Omental fat pad (tissue), 4 donors: ENCODE results near the gene ERICH6B. TPM values are rescaled to one million over a fixed set of nuclear protein-coding genes. Genes with fewer than 3 reads are reported as not detected.

Experiments
- ATAC-seq: fragments of 150-250 bp; one replicate; pipeline ENCODE4 v1.9.1; 2016; ENCODE audit warnings: mild to moderate bottlenecking, moderate library complexity; ENCODE audit not compliant: low FRiP score
- DNase-seq: peaks from one replicate; pipeline ENCODE4 v3.0.0-alpha.2; 2019; ENCODE audit warnings: low spot score
- CTCF ChIP-seq, 3 donors: fragments of 450-650 bp; IDR thresholded peaks; one replicate each; pipeline ENCODE4 v1.5.1; 2016 to 2017; ENCODE audit warnings: antibody characterized with exemption in 3 of 3, mild to moderate bottlenecking in 3 of 3, moderate library complexity in 2 of 3
- total RNA-seq, 4 donors: library from RNA; depleted of rRNA; stranded (reverse); fragments of >200 nt; gene quantifications; one replicate each; pipeline ENCODE4 v1.1.0, GENCODE V29; 2016

The ERICH6B gene
- total RNA-seq, 4 donors from 2014 or later: not detected

GRCh38 chr13:45607931-45608330 lies 7.6 kb downstream of the ERICH6B start:
- TF ChIP-seq CTCF (IDR thresholded peaks at IDR 0.05): no peak
- DNase-seq: no peak
- no peak for ATAC-seq

- no peak for DNase-seq
- no peak for ATAC-seq
- no peak for TF ChIP-seq CTCF (IDR thresholded peaks at IDR 0.05)
These were observed 10.6 kb downstream of the ERICH6B start for GRCh38 chr13:45604892-45605291.

GRCh38 chr13:45603338-45603737 lies 12.2 kb downstream of the ERICH6B start:
- no peak for TF ChIP-seq CTCF (IDR thresholded peaks at IDR 0.05)
- no peak for ATAC-seq
- DNase-seq: no peak

- DNase-seq: no peak
- ATAC-seq: no peak
- TF ChIP-seq CTCF (IDR thresholded peaks at IDR 0.05): no peak
These were observed 13.1 kb downstream of the ERICH6B start for GRCh38 chr13:45602183-45603170.

- DNase-seq: no peak
- TF ChIP-seq CTCF (IDR thresholded peaks at IDR 0.05): no peak
- ATAC-seq: no peak
These were observed 13.9 kb downstream of the ERICH6B start for GRCh38 chr13:45601680-45602079.

- TF ChIP-seq CTCF (IDR thresholded peaks at IDR 0.05): no peak
- DNase-seq (no peak), ATAC-seq (no peak)
These were observed 16.9 kb downstream of the ERICH6B start for GRCh38 chr13:45598597-45598996.
